ENCODE data around the gene PNPLA7. TPM values are rescaled to one million over a fixed set of nuclear protein-coding genes. Genes with fewer than 3 reads are reported as not detected.

The PNPLA7 gene
- total RNA-seq (2016; rRNA removed; fragmentation: Illumina TruSeq; extraction: Trizol) (0.21 and 0.42 TPM in 2 replicates), polyA plus RNA-seq (2011; rRNA removed) (1.5 and 1.9 TPM in 2 replicates), polyA minus RNA-seq (2011; rRNA and poly(A)+ RNA removed; ENCODE audit: low replicate concordance) (1.2 and 1.9 TPM in 2 replicates), Bru-seq, nascent RNA (percentile 29 among the genes with signal in this experiment), BruChase-seq, experiment 1, labeled RNA remaining after a 6-hour chase (percentile 44 among the genes with signal in this experiment), BruChase-seq, experiment 2, labeled RNA remaining after a 2-hour chase (percentile 39 among the genes with signal in this experiment)
- total RNA-seq (2016; cell fraction: cytosol; rRNA removed; fragmentation: Illumina TruSeq; extraction: Trizol; ENCODE audit: low read depth): 0.30 and 0.53 TPM in 2 replicates
- total RNA-seq (2016; cell fraction: insoluble cytoplasmic fraction; rRNA removed; fragmentation: Illumina TruSeq; extraction: Trizol): 0.25 and 0.39 TPM in 2 replicates
- 0.21 and 0.28 TPM in 2 replicates for total RNA-seq (2016; cell fraction: membrane; rRNA removed; fragmentation: Illumina TruSeq; extraction: Trizol)
- 0.69 and 0.87 TPM in 2 replicates for total RNA-seq (2016; cell fraction: nucleus; rRNA removed; fragmentation: Illumina TruSeq; extraction: Trizol)
- 0.77 and 1.1 TPM in 2 replicates for polyA plus RNA-seq (2011; cell fraction: cytosol; rRNA removed)
- polyA plus RNA-seq (2011; cell fraction: nucleus; rRNA removed): 17.1 and 19.3 TPM in 2 replicates
- 3.1 and 3.5 TPM in 2 replicates for polyA plus RNA-seq (2012)
- polyA plus RNA-seq (2016; cell fraction: cytosol; fragmentation: Illumina TruSeq; extraction: Trizol; ENCODE audit: low read depth): 0.14 and 0.20 TPM in 2 replicates
- 0.43 and 0.47 TPM in 2 replicates for polyA plus RNA-seq (2016; cell fraction: insoluble cytoplasmic fraction; fragmentation: Illumina TruSeq; extraction: Trizol; ENCODE audit: low read depth)
- 0.27 and 0.30 TPM in 2 replicates for polyA plus RNA-seq (2016; cell fraction: membrane; fragmentation: Illumina TruSeq; extraction: Trizol; ENCODE audit: low read depth)
- 3.4 and 3.5 TPM in 2 replicates for polyA plus RNA-seq (2016; cell fraction: nucleus; fragmentation: Illumina TruSeq; extraction: Trizol; ENCODE audit: insufficient read depth, low read depth)
- 0.49 and 1.6 TPM in 2 replicates for polyA minus RNA-seq (2011; cell fraction: cytosol; rRNA and poly(A)+ RNA removed)
- 2.7 and 2.9 TPM in 2 replicates for polyA minus RNA-seq (2011; cell fraction: nucleus; rRNA and poly(A)+ RNA removed)
- long read RNA-seq, experiment 1, partial matches to known transcripts: 6 of 9 reads
- long read RNA-seq, experiment 1, other reads (novel, unspliced or antisense): 3 of 9 reads
- long read RNA-seq, experiment 2, partial matches to known transcripts: 1 of 2 reads
- long read RNA-seq, experiment 2, other reads (novel, unspliced or antisense): 1 of 2 reads

DNA sequence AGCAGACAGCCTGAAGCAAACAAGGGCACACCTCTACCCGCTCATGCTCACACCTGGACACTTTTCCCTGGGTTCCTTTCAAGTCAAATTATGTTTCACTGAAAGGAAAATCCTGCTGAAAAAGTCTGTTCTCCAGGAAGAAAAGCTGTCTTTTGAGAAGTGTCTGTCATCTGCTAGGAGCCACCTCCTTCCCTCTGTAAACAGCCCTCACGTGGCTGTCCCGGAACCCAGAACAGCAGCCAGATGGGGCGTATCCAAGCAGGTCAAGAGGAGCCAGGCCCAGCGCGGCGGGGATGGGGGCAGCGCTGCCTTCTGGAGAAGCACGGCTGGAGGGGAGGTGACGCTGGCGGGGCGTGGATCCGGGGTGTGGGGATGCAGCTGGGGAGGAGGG, at the start of gene PNPLA7:
TSS of gene PNPLA7 (minus strand) at position 172 of the 391 bp plus-strand sequence. CDS start 205 bp downstream, outside the sequence.
- WGBS (ENCODE audit: low lambda C conversion rate): 6% methylated on average over 12 of the region's 13 CpGs
- ChIA-PET POLR2A (no interaction called here), CTCF (ENCODE audit: low intra/inter-chr PET ratio, low total read pairs) (no interaction called here)
- Histone ChIP-seq H3K27ac (ENCODE audit: extremely low read length, insufficient read depth, low read length) (peak within 1 kb of the TSS; percentile 80), H3K4me2 (ENCODE audit: low read depth, low read length) (peak within 1 kb of the TSS; percentile 66), H3K79me2 (ENCODE audit: insufficient read depth, low read length) (peaks cover 2% of the 10 kb centered on the region), H3K27me3 (ENCODE audit: control insufficient read depth in 1 of 2, insufficient read depth in 2 of 2, low read length in 2 of 2) (no peaks in the 10 kb centered on the region), H3K4me3 (replicated peaks in 1 of 3; ENCODE audit: insufficient read depth in 1 of 3, low read depth in 2 of 3, low read length in 3 of 3) (peak within 1 kb of the TSS; percentile 45 to 76 (median 60)), H3K36me3 (replicated peaks in 1 of 2; ENCODE audit: control insufficient read depth in 1 of 2, insufficient read depth in 2 of 2, low read length in 2 of 2) (peaks cover 3 to 8% of the 10 kb centered on the region in 2 experiments), H3K9ac (ENCODE audit: insufficient read depth, low read depth, low read length) (peak within 1 kb of the TSS; percentile 75), H3K4me1 (ENCODE audit: insufficient read depth, low read length) (peaks cover 23% of the 10 kb centered on the region), H2AFZ (ENCODE audit: low read length) (peak within 1 kb of the TSS; percentile 16), H3K9me3 (ENCODE audit: low read length) (peaks cover 10% of the 10 kb centered on the region; the same call in 1 of the 2 replicates), H4K20me1 (ENCODE audit: insufficient read depth, low read length) (peaks cover 4% of the 10 kb centered on the region; the same call in 1 of the 2 replicates)
- intact Hi-C loops (cut with micrococcal nuclease; ENCODE audit: unreplicated experiment) (no loop called here), in situ Hi-C loops (cut with HindIII; ENCODE audit: extremely low pct_ligation_motif_present, low pct_unique_long_range_greater_than_20kb) (no loop called here)
- no TSS peak for BruUV-seq (replicated peaks)
- peak; percentile 78 for FAIRE-seq
- peak; percentile 70 for DNase-seq (ENCODE audit: low spot score)
- ATAC-seq: peak; percentile 67
- no peak for TF ChIP-seq RAD51 (IDR thresholded peaks at IDR 0.05; ENCODE audit: borderline replicate concordance)
- no peak for TF ChIP-seq PAF1 (CRISPR knock-in tag; IDR thresholded peaks at IDR 0.05)
- TF ChIP-seq, protein P1, sequence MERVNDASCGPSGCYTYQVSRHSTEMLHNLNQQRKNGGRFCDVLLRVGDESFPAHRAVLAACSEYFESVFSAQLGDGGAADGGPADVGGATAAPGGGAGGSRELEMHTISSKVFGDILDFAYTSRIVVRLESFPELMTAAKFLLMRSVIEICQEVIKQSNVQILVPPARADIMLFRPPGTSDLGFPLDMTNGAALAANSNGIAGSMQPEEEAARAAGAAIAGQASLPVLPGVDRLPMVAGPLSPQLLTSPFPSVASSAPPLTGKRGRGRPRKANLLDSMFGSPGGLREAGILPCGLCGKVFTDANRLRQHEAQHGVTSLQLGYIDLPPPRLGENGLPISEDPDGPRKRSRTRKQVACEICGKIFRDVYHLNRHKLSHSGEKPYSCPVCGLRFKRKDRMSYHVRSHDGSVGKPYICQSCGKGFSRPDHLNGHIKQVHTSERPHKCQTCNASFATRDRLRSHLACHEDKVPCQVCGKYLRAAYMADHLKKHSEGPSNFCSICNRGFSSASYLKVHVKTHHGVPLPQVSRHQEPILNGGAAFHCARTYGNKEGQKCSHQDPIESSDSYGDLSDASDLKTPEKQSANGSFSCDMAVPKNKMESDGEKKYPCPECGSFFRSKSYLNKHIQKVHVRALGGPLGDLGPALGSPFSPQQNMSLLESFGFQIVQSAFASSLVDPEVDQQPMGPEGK (CRISPR knock-in tag; IDR thresholded peaks at IDR 0.05): peak; percentile 39; the same call in 1 of the 2 replicates
- TF ChIP-seq, protein P2, sequence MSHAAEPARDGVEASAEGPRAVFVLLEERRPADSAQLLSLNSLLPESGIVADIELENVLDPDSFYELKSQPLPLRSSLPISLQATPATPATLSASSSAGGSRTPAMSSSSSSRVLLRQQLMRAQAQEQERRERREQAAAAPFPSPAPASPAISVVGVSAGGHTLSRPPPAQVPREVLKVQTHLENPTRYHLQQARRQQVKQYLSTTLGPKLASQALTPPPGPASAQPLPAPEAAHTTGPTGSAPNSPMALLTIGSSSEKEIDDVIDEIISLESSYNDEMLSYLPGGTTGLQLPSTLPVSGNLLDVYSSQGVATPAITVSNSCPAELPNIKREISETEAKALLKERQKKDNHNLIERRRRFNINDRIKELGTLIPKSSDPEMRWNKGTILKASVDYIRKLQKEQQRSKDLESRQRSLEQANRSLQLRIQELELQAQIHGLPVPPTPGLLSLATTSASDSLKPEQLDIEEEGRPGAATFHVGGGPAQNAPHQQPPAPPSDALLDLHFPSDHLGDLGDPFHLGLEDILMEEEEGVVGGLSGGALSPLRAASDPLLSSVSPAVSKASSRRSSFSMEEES (CRISPR knock-in tag; IDR thresholded peaks at IDR 0.05): peak; percentile 75; the same call in 1 of the 2 replicates
- TF ChIP-seq POLR2AphosphoS5 (IDR thresholded peaks at IDR 0.05; ENCODE audit: low read depth, low read length): no peak
- no peak for TF ChIP-seq FOXA1 (IDR thresholded peaks at IDR 0.05)
- TF ChIP-seq FOXA1 (CRISPR knock-in tag; IDR thresholded peaks at IDR 0.05): peak; percentile 94
- 0 out of 2 replicates have a peak, but pooled peaks have one; percentile 26 for TF ChIP-seq KAT8 (CRISPR knock-in tag; IDR thresholded peaks at IDR 0.05)
- TF ChIP-seq GABPB1 (CRISPR knock-in tag; IDR thresholded peaks at IDR 0.05): peak; percentile 41; the same call in 1 of the 2 replicates
- 0 out of 2 replicates have a peak, but pooled peaks have one; percentile 14 for TF ChIP-seq ZNF331 (CRISPR knock-in tag; IDR thresholded peaks at IDR 0.05)
- no peak for TF ChIP-seq ZFYVE20 (CRISPR knock-in tag; IDR thresholded peaks at IDR 0.05; ENCODE audit: borderline replicate concordance, low read depth)
- TF ChIP-seq, protein P3, sequence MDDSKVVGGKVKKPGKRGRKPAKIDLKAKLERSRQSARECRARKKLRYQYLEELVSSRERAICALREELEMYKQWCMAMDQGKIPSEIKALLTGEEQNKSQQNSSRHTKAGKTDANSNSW (CRISPR knock-in tag; IDR thresholded peaks at IDR 0.05; ENCODE audit: borderline replicate concordance): no peak
- TF ChIP-seq FOXK1 (CRISPR knock-in tag; IDR thresholded peaks at IDR 0.05; ENCODE audit: borderline replicate concordance, low read depth): peak; percentile 77

Measured in HepG2 (cell line).